H1 (cell line): ENCODE measurements around the gene PCBP1. TPM values are rescaled to one million over a fixed set of nuclear protein-coding genes. Genes with fewer than 3 reads are reported as not detected.
"Not testable (repeated sequence)": the region's sequence is repeated elsewhere in the genome, so short reads cannot be mapped to it uniquely, and the experiment has no call there.

Experiments
- CTCF ChIA-PET: fragments of 300-600 bp; sonication (Branson Sonifier 250); formaldehyde crosslinking; loops from one replicate; lab custom pipeline; 2021; ENCODE audit not compliant: partially characterized antibody; lab: Charles Lee
- POLR2A ChIA-PET: fragments of 300-600 bp; sonication (Branson Sonifier 250); formaldehyde crosslinking; loops from one replicate; lab custom pipeline; 2021; ENCODE audit warnings: inconsistent platforms; ENCODE audit not compliant: partially characterized antibody; lab: Charles Lee
- DNase-seq, 2 experiments: peaks; one replicate each; pipeline versions ENCODE4 v3.0.0 to v3.0.0-alpha.2; 2010 to 2022; ENCODE audit warnings: low spot score in 2 of 2, low read depth in 1 of 2, mixed read lengths in 1 of 2
- FAIRE-seq: peaks from 2 replicates; lab custom pipeline; 2011; peaks lifted over from hg19 to GRCh38; lab: Jason Lieb, UNC
- H2AFZ ChIP-seq: 2 replicates; pipeline ENCODE4 v1.8.1; 2012; ENCODE audit warnings: low read length, inconsistent platforms
- H2AK5ac ChIP-seq: 2 replicates; pipeline ENCODE4 v1.6.1; 2013; ENCODE audit warnings: low read depth, low read length
- H2BK120ac ChIP-seq: replicated peaks from 2 replicates; pipeline ENCODE3; 2013; ENCODE audit warnings: low read depth, low read length, inconsistent platforms
- H2BK12ac ChIP-seq: 2 replicates; pipeline ENCODE4 v1.6.1; 2013; ENCODE audit warnings: low read depth, low read length
- H2BK15ac ChIP-seq: 2 replicates; pipeline ENCODE4 v1.6.1; 2013; ENCODE audit warnings: low read length
- H2BK20ac ChIP-seq: 2 replicates; pipeline ENCODE4 v1.6.1; 2013; ENCODE audit warnings: low read length
- H2BK5ac ChIP-seq: 2 replicates; pipeline ENCODE4 v1.6.1; 2013; ENCODE audit warnings: low read depth, low read length
- H3K14ac ChIP-seq: 2 replicates; pipeline ENCODE4 v1.6.1; 2013; ENCODE audit warnings: inconsistent platforms; ENCODE audit not compliant: insufficient read length
- H3K18ac ChIP-seq: 2 replicates; pipeline ENCODE4 v1.6.1; 2013; ENCODE audit warnings: low read length; ENCODE audit errors: extremely low read depth
- H3K23ac ChIP-seq: 2 replicates; pipeline ENCODE4 v1.6.1; 2013; ENCODE audit warnings: inconsistent platforms; ENCODE audit not compliant: insufficient read length
- H3K23me2 ChIP-seq: 2 replicates; pipeline ENCODE4 v1.6.1; 2013; ENCODE audit warnings: low read depth, low read length
- H3K27ac ChIP-seq: 2 replicates; pipeline ENCODE4 v1.6.1; 2011; ENCODE audit warnings: low read depth, low read length, inconsistent platforms
- H3K27me3 ChIP-seq, 4 experiments: replicated peaks in 1 of 4; 1 replicate in 1 of 4; 2 replicates in 3 of 4; pipeline versions ENCODE4 v1.6.1 to v1.8.1; 2011 to 2013; ENCODE audit warnings: low read length in 3 of 4, mild to moderate bottlenecking in 3 of 4, inconsistent platforms in 2 of 4, mixed read lengths in 2 of 4, moderate library complexity in 1 of 4; ENCODE audit not compliant: control insufficient read depth in 3 of 4, insufficient read depth in 3 of 4; ENCODE audit errors: extremely low read depth in 1 of 4
- H3K36me3 ChIP-seq, 4 experiments: 2 replicates each; pipeline versions ENCODE4 v1.6.1 to v1.8.1; 2011 to 2013; ENCODE audit warnings: mild to moderate bottlenecking in 4 of 4, low read length in 3 of 4, moderate library complexity in 2 of 4, control low read depth in 1 of 4, inconsistent platforms in 1 of 4; ENCODE audit not compliant: insufficient read depth in 4 of 4, control insufficient read depth in 2 of 4
- H3K4ac ChIP-seq: replicated peaks from 2 replicates; pipeline ENCODE3; 2013; ENCODE audit warnings: low read length, low read depth, mixed read lengths, inconsistent platforms; ENCODE audit not compliant: insufficient read length
- H3K4me1 ChIP-seq, 4 experiments: replicated peaks in 1 of 4; 1 replicate in 1 of 4; 2 replicates in 3 of 4; pipeline versions ENCODE4 v1.6.1 to v1.8.1; 2011 to 2013; ENCODE audit warnings: low read length in 3 of 4, inconsistent platforms in 2 of 4, mixed read lengths in 1 of 4; ENCODE audit not compliant: insufficient read depth in 4 of 4, control insufficient read depth in 3 of 4
- H3K4me2 ChIP-seq, 2 experiments: 2 replicates each; pipeline versions ENCODE4 v1.6.1 to v1.8.1; 2011 to 2013; ENCODE audit warnings: low read depth in 2 of 2, low read length in 2 of 2, control low read depth in 1 of 2, inconsistent platforms in 1 of 2, mild to moderate bottlenecking in 1 of 2; ENCODE audit not compliant: insufficient read depth in 1 of 2
- H3K4me3 ChIP-seq, 4 experiments: fragments of 200-600, 300-600 bp in 1 of 4; sonication (generic), shearing (Covaris generic), sonication (Bioruptor Twin) in 1 of 4; 2 replicates each; pipeline versions ENCODE4 v1.5.1 to v1.8.1; 2011 to 2016; ENCODE audit warnings: low read length in 4 of 4, low read depth in 3 of 4, control low read depth in 2 of 4, inconsistent platforms in 2 of 4, mild to moderate bottlenecking in 2 of 4, mixed read lengths in 1 of 4, moderate library complexity in 1 of 4; ENCODE audit not compliant: insufficient read depth in 2 of 4; ENCODE audit errors: extremely low read depth in 1 of 4
- H3K56ac ChIP-seq: replicated peaks from 2 replicates; pipeline ENCODE3; 2013; ENCODE audit warnings: low read depth, mild to moderate bottlenecking, mixed read lengths, low read length, inconsistent platforms; ENCODE audit not compliant: insufficient read length
- H3K79me1 ChIP-seq: 2 replicates; pipeline ENCODE4 v1.6.1; 2013; ENCODE audit warnings: low read depth, low read length, control low read depth
- H3K79me2 ChIP-seq, 2 experiments: 2 replicates each; pipeline versions ENCODE4 v1.6.1 to v1.8.1; 2012 to 2013; ENCODE audit warnings: low read length in 2 of 2, mild to moderate bottlenecking in 2 of 2, inconsistent platforms in 1 of 2; ENCODE audit not compliant: insufficient read depth in 2 of 2, control insufficient read depth in 1 of 2
- H3K9ac ChIP-seq, 4 experiments: replicated peaks in 1 of 4; 1 replicate in 1 of 4; 2 replicates in 3 of 4; pipeline versions ENCODE4 v1.6.1 to v1.8.1; 2011 to 2013; ENCODE audit warnings: low read depth in 3 of 4, low read length in 3 of 4, control low read depth in 2 of 4, mild to moderate bottlenecking in 2 of 4, moderate library complexity in 2 of 4, inconsistent platforms in 1 of 4; ENCODE audit errors: extremely low read depth in 1 of 4
- H3K9me3 ChIP-seq, 2 experiments: 2 replicates each; pipeline versions ENCODE4 v1.6.1 to v1.8.1; 2012 to 2013; ENCODE audit warnings: mild to moderate bottlenecking in 2 of 2, moderate library complexity in 2 of 2, control low read depth in 1 of 2, inconsistent platforms in 1 of 2, low read depth in 1 of 2, low read length in 1 of 2, mixed read lengths in 1 of 2; ENCODE audit not compliant: insufficient read depth in 2 of 2
- H4K20me1 ChIP-seq, 2 experiments: replicated peaks in 1 of 2; 2 replicates each; pipeline versions ENCODE3 to v1.8.1; 2011 to 2013; ENCODE audit warnings: inconsistent platforms in 2 of 2, low read length in 2 of 2, mild to moderate bottlenecking in 1 of 2; ENCODE audit not compliant: insufficient read depth in 2 of 2, control insufficient read depth in 1 of 2
- H4K5ac ChIP-seq: 2 replicates; pipeline ENCODE4 v1.6.1; 2013; ENCODE audit warnings: low read length, low read depth, mixed read lengths, inconsistent platforms; ENCODE audit not compliant: insufficient read length
- H4K8ac ChIP-seq: 2 replicates; pipeline ENCODE4 v1.8.0; 2013; ENCODE audit warnings: mild to moderate bottlenecking, moderate library complexity, low read length, inconsistent platforms; ENCODE audit not compliant: insufficient read depth; ENCODE audit errors: extremely low read depth
- H4K91ac ChIP-seq: replicated peaks from 2 replicates; pipeline ENCODE3; 2013; ENCODE audit warnings: low read length, mixed read lengths, inconsistent platforms; ENCODE audit not compliant: insufficient read length
- WGBS, 2 experiments: shearing (Covaris generic) in 1 of 2; methylation state at CpG; one replicate each; pipeline versions ENCODE4 v1.1.6 to v1.1.7; 2013 to 2015; ENCODE audit warnings: low lambda C conversion rate in 2 of 2, mixed read lengths in 2 of 2, inconsistent platforms in 1 of 2, low coverage in 1 of 2, missing lambda C conversion rate in 1 of 2; ENCODE audit not compliant: insufficient replicate concordance in 2 of 2, insufficient coverage in 1 of 2, insufficient read length in 1 of 2; ENCODE audit errors: extremely low coverage in 1 of 2, missing lambda C conversion rate in 1 of 2; 5-methylcytosine and 5-hydroxymethylcytosine counted together
- polyA plus RNA-seq, 7 experiments: library from polyadenylated mRNA; depleted of rRNA in 3 of 7; stranded (reverse) in 5 of 7; unstranded in 2 of 7; fragments of >200 nt in 5 of 7; fragments of 200-250 nt in 2 of 7; gene quantifications; 1 replicate in 5 of 7; 2 replicates in 1 of 7; 4 replicates in 1 of 7; pipeline versions ENCODE4 v1.2.1 to v1.2.3, GENCODE V29; 2011 to 2013; ENCODE audit warnings: missing spikeins in 2 of 7, mixed read lengths in 2 of 7
- total RNA-seq: library from RNA; stranded (reverse); fragmentation: NEBNext Ultra II Directional; extraction: Animal tissue kit (Norgen Biotek cat#: 25700); gene quantifications from 2 replicates; pipeline ENCODE4 v1.2.1, GENCODE V29; 2021

The PCBP1 gene
- total and polyA plus RNA-seq, 2 of the 8 experiments (the other 6 are each of a cell fraction or from before 2014, with no cell fraction given) = 279 to 493 TPM

GRCh38 chr2:70131344-70132143, 44.3 kb downstream of the PCBP1 start:
- not testable (repeated sequence) for H2BK15ac ChIP-seq, H3K18ac ChIP-seq, H3K4me3 ChIP-seq, H2BK5ac ChIP-seq, H2AK5ac ChIP-seq, H3K9ac ChIP-seq, H2AFZ ChIP-seq, H3K9me3 ChIP-seq, H4K5ac ChIP-seq, H3K79me2 ChIP-seq, H3K56ac ChIP-seq, H3K4ac ChIP-seq, H3K23me2 ChIP-seq, H2BK120ac ChIP-seq, H3K14ac ChIP-seq, H4K8ac ChIP-seq, H3K36me3 ChIP-seq, H2BK12ac ChIP-seq, H3K23ac ChIP-seq, H2BK20ac ChIP-seq, H3K79me1 ChIP-seq, FAIRE-seq, H3K27me3 ChIP-seq, H4K91ac ChIP-seq, H3K4me2 ChIP-seq, H3K27ac ChIP-seq, H4K20me1 ChIP-seq, DNase-seq
- WGBS, 2 experiments = 95 to 100% methylated on average over 1 to 17 of the region's 17 CpGs
- ChIA-PET CTCF (interaction anchor here (1.1 kb wide), 1 partner anchor 61 kb away, joined by 3 read pairs; no protein-coding TSS in a partner anchor), POLR2A (interaction anchor here (3.8 to 51.3 kb wide), 3 partner anchors 10 to 45 kb away, joined by 39 to 1553 read pairs (median 444); partner anchors contain the start of gene PCBP1)
- peaks cover 2 to 13% (median 12%) of the 10 kb centered on the region in 4 experiments; a peak in 5 of 7 replicates for H3K4me1 ChIP-seq
